CD14-positive monocyte (primary cell): ENCODE measurements around the gene CNTLN. TPM values are rescaled to one million over a fixed set of nuclear protein-coding genes. Genes with fewer than 3 reads are reported as not detected.

Experiments
- DNase-seq, 3 donors: peaks; one replicate each; pipeline ENCODE4 v3.0.0-alpha.2; 2011 to 2022
- H2AFZ ChIP-seq: 2 replicates; pipeline ENCODE4 v1.6.0; 2012; ENCODE audit warnings: mild to moderate bottlenecking, low read depth, low read length, inconsistent platforms; ENCODE audit not compliant: insufficient read depth, poor library complexity, severe bottlenecking
- H3K27ac ChIP-seq, 2 donors: 1 replicate in 1 of 2; 2 replicates in 1 of 2; pipeline ENCODE4 v1.5.1; 2012 to 2013; ENCODE audit warnings: low read length in 2 of 2, control low read depth in 1 of 2, inconsistent platforms in 1 of 2, low read depth in 1 of 2, mild to moderate bottlenecking in 1 of 2
- H3K27me3 ChIP-seq, 2 donors: one replicate each; pipeline versions ENCODE4 v1.6.0 to v1.6.1; 2011 to 2013; ENCODE audit warnings: low read length in 2 of 2; ENCODE audit not compliant: control insufficient read depth in 2 of 2, insufficient read depth in 2 of 2
- H3K36me3 ChIP-seq, 2 donors: replicated peaks in 1 of 2; 1 replicate in 1 of 2; 2 replicates in 1 of 2; pipeline versions ENCODE4 v1.5.1 to v1.6.1; 2012 to 2013; ENCODE audit warnings: low read length in 2 of 2, control low read depth in 1 of 2, inconsistent platforms in 1 of 2, mild to moderate bottlenecking in 1 of 2; ENCODE audit not compliant: insufficient read depth in 2 of 2, control insufficient read depth in 1 of 2
- H3K4me1 ChIP-seq, 2 donors: 1 replicate in 1 of 2; 2 replicates in 1 of 2; pipeline versions ENCODE4 v1.5.1 to v1.6.1; 2012 to 2013; ENCODE audit warnings: low read length in 2 of 2, control low read depth in 1 of 2, inconsistent platforms in 1 of 2, mild to moderate bottlenecking in 1 of 2, moderate library complexity in 1 of 2; ENCODE audit not compliant: insufficient read depth in 2 of 2, control insufficient read depth in 1 of 2
- H3K4me2 ChIP-seq: replicated peaks from 2 replicates; pipeline ENCODE3; 2012; ENCODE audit warnings: low read length, moderate library complexity, mild to moderate bottlenecking; ENCODE audit not compliant: poor library complexity, severe bottlenecking; ENCODE audit errors: extremely low read depth
- H3K4me3 ChIP-seq, 3 experiments: fragments of 200-600 bp in 1 of 3; sonication (generic) in 1 of 3; replicated peaks in 1 of 3; 1 replicate in 2 of 3; 2 replicates in 1 of 3; pipeline ENCODE4 v1.5.1; 2011 to 2013; ENCODE audit warnings: low read length in 3 of 3, mild to moderate bottlenecking in 3 of 3, control low read depth in 2 of 3, low read depth in 2 of 3, inconsistent platforms in 1 of 3, moderate library complexity in 1 of 3
- H3K79me2 ChIP-seq: 2 replicates; pipeline ENCODE4 v1.6.0; 2012; ENCODE audit warnings: mild to moderate bottlenecking, control low read depth, inconsistent platforms, low read length, moderate library complexity; ENCODE audit not compliant: insufficient read depth
- H3K9ac ChIP-seq: 2 replicates; pipeline ENCODE4 v1.6.0; 2017; ENCODE audit warnings: low read length, mild to moderate bottlenecking; ENCODE audit not compliant: insufficient read depth, poor library complexity, severe bottlenecking
- H3K9me3 ChIP-seq, 2 donors: replicated peaks in 1 of 2; 1 replicate in 1 of 2; 2 replicates in 1 of 2; pipeline versions ENCODE4 v1.5.1 to v1.6.1; 2012 to 2013; ENCODE audit warnings: low read length in 2 of 2, control low read depth in 1 of 2; ENCODE audit not compliant: control insufficient read depth in 1 of 2, insufficient read depth in 1 of 2
- H4K20me1 ChIP-seq: 2 replicates; pipeline ENCODE4 v1.6.0; 2012; ENCODE audit warnings: mild to moderate bottlenecking, low read length, control low read depth, moderate library complexity; ENCODE audit not compliant: insufficient read depth
- H3K27ac Mint-ChIP-seq, 7 donors: one replicate each; pipeline ENCODE4 v1.8.0; 2020; ENCODE audit warnings: mild to moderate bottlenecking in 7 of 7, mixed read lengths in 7 of 7, moderate library complexity in 6 of 7, inconsistent platforms in 2 of 7
- H3K27me3 Mint-ChIP-seq, 3 donors: one replicate each; pipeline ENCODE4 v1.8.0; 2021 to 2022; ENCODE audit warnings: low read depth in 3 of 3, mild to moderate bottlenecking in 3 of 3, mixed read lengths in 3 of 3, moderate library complexity in 3 of 3, inconsistent platforms in 1 of 3
- H3K36me3 Mint-ChIP-seq, 2 donors: one replicate each; pipeline ENCODE4 v1.8.0; 2020; ENCODE audit warnings: mixed read lengths in 2 of 2, inconsistent platforms in 1 of 2, mild to moderate bottlenecking in 1 of 2
- H3K4me1 Mint-ChIP-seq: one replicate; pipeline ENCODE4 v1.8.0; 2020; ENCODE audit warnings: mild to moderate bottlenecking, mixed read lengths
- H3K4me3 Mint-ChIP-seq, 2 donors: one replicate each; pipeline ENCODE4 v1.8.0; 2020; ENCODE audit warnings: mild to moderate bottlenecking in 2 of 2, mixed read lengths in 2 of 2, moderate library complexity in 1 of 2
- H3K9me3 Mint-ChIP-seq, 7 donors: one replicate each; pipeline ENCODE4 v1.8.0; 2020 to 2022; ENCODE audit warnings: mixed read lengths in 7 of 7, mild to moderate bottlenecking in 6 of 7, moderate library complexity in 6 of 7, inconsistent platforms in 2 of 7
- WGBS: methylation state at CpG from one replicate; pipeline ENCODE4 v1.1.5; 2013; ENCODE audit warnings: missing lambda C conversion rate; ENCODE audit not compliant: insufficient coverage; 5-methylcytosine and 5-hydroxymethylcytosine counted together
- intact Hi-C, 2 donors: fragments of 100-400 bp; cut with micrococcal nuclease; formaldehyde crosslinking; loops; one replicate each; pipeline versions ENCODE4 v1.15.0 to v1.15.1; 2023
- polyA plus RNA-seq, 3 donors: library from polyadenylated mRNA; depleted of rRNA in 1 of 3; unstranded in 2 of 3; stranded (reverse) in 1 of 3; fragments of 300-500 nt in 2 of 3; fragments of >200 nt in 1 of 3; fragmentation: Illumina TruSeq in 2 of 3; gene quantifications; 1 replicate in 2 of 3; 2 replicates in 1 of 3; pipeline ENCODE4 v1.2.3, GENCODE V29; 2012 to 2021
- TF ChIP-seq, protein P1 (sequence below): fragments of 200-600 bp; IDR thresholded peaks from one replicate; pipeline ENCODE4 v1.8.0; 2022; ENCODE audit warnings: antibody characterized with exemption, mild to moderate bottlenecking

Gene CNTLN
- polyA plus RNA-seq, 3 donors = 2.2 to 5.6 (median 4.0) TPM

- intact Hi-C loops = no loop called here
- 100% methylated on average over 1 of the region's 10 CpGs for WGBS
- H4K20me1 ChIP-seq = no peaks in the 10 kb centered on the region
- no peak overlapping the region for H3K4me3 ChIP-seq
- Mint-ChIP-seq H3K4me3 (no peak overlapping the region), H3K4me1 (no peaks in the 10 kb centered on the region), H3K36me3 (peaks cover 9 to 25% of the 10 kb centered on the region in 2 donors), H3K27me3 (no peaks in the 10 kb centered on the region), H3K27ac (no peak overlapping the region), H3K9me3 (peaks cover 0 to 3% (median 0%) of the 10 kb centered on the region in 7 donors)
- no peak overlapping the region for H3K4me2 ChIP-seq
- no peaks in the 10 kb centered on the region for H3K9me3 ChIP-seq
- no peak overlapping the region for H3K27ac ChIP-seq
- no peaks in the 10 kb centered on the region for H3K4me1 ChIP-seq
- H2AFZ ChIP-seq = no peak overlapping the region
- H3K79me2 ChIP-seq = no peaks in the 10 kb centered on the region
- H3K9ac ChIP-seq = no peak overlapping the region
- H3K27me3 ChIP-seq = no peaks in the 10 kb centered on the region
- TF ChIP-seq, protein P1, sequence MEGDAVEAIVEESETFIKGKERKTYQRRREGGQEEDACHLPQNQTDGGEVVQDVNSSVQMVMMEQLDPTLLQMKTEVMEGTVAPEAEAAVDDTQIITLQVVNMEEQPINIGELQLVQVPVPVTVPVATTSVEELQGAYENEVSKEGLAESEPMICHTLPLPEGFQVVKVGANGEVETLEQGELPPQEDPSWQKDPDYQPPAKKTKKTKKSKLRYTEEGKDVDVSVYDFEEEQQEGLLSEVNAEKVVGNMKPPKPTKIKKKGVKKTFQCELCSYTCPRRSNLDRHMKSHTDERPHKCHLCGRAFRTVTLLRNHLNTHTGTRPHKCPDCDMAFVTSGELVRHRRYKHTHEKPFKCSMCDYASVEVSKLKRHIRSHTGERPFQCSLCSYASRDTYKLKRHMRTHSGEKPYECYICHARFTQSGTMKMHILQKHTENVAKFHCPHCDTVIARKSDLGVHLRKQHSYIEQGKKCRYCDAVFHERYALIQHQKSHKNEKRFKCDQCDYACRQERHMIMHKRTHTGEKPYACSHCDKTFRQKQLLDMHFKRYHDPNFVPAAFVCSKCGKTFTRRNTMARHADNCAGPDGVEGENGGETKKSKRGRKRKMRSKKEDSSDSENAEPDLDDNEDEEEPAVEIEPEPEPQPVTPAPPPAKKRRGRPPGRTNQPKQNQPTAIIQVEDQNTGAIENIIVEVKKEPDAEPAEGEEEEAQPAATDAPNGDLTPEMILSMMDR = no peak
- no peak for DNase-seq
- peaks cover 0 to 4% of the 10 kb centered on the region in 2 donors for H3K36me3 ChIP-seq
These were observed 188.3 kb downstream of the CNTLN start for GRCh38 chr9:17322882-17323864.

DNA sequence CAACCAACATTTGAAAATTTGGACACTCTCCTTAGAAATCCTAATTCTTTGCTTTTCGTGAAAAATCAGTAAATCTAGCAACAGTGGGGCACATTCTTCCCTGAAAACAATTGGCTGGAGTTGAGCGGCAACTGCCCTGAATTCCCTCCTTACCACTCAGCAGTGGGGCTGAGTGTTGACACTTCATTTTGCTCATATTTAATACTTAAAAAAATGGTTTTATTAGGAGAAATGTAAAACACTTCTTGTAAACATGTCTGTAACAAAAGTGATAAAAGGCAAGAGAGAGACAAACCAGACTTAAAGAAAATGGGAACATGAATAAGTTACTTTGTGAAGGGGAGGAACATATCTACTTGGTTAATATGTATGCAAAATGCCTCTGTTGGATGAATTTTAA lies 193.5 kb downstream of the CNTLN start:
- WGBS = 100% methylated on average over 1 of the region's 2 CpGs

More for the DNA sequence above, 193.5 kb downstream of the CNTLN start:
- Histone ChIP-seq H3K9me3 (no peaks in the 10 kb centered on the region), H3K27ac (no peak overlapping the region), H3K4me2 (no peak overlapping the region), H3K4me1 (no peaks in the 10 kb centered on the region), H3K9ac (no peak overlapping the region), H4K20me1 (no peaks in the 10 kb centered on the region), H2AFZ (no peak overlapping the region), H3K4me3 (no peak overlapping the region), H3K79me2 (no peaks in the 10 kb centered on the region), H3K36me3 (peaks cover 3 to 7% of the 10 kb centered on the region in 2 donors), H3K27me3 (no peaks in the 10 kb centered on the region)
- Mint-ChIP-seq H3K27me3 (no peaks in the 10 kb centered on the region), H3K4me1 (no peaks in the 10 kb centered on the region), H3K27ac (no peak overlapping the region), H3K9me3 (peaks cover 0 to 3% (median 0%) of the 10 kb centered on the region in 7 donors), H3K4me3 (no peak overlapping the region), H3K36me3 (peaks cover 13 to 17% of the 10 kb centered on the region in 2 donors)
- intact Hi-C loops = no loop called here
- TF ChIP-seq, protein P1 = no peak
- no peak for DNase-seq
